ENCODE data around the gene SETX.
"Not testable (repeated sequence)": the region's sequence is repeated elsewhere in the genome, so short reads cannot be mapped to it uniquely, and the experiment has no call there.

Gene SETX

GRCh38 chr9:132354637-132355355 lies at the start of gene SETX:
Gene SETX, minus strand, starts transcription at chr9:132354986. Its CDS starts 5,558 bp downstream, at chr9:132349428.
- DNase-seq, result peak; percentile 92

- DNase-seq, result peak; percentile 5
These were observed 49.6 kb upstream of the SETX start for GRCh38 chr9:132404228-132404881.

- DNase-seq, result peak; percentile 66
These were observed 47.0 kb upstream of the SETX start for GRCh38 chr9:132401824-132402223.

GRCh38 chr9:132395560-132395959 lies 40.8 kb upstream of the SETX start:
- DNase-seq, result no peak

- DNase-seq, result no peak
These were observed 36.7 kb upstream of the SETX start for GRCh38 chr9:132391449-132391848.

GRCh38 chr9:132390966-132391365 lies 36.2 kb upstream of the SETX start:
- DNase-seq, result no peak

GRCh38 chr9:132387133-132387532 lies 32.3 kb upstream of the SETX start:
- DNase-seq, result no peak

GRCh38 chr9:132384376-132384775 lies 29.6 kb upstream of the SETX start:
- no peak for DNase-seq

- no peak for DNase-seq
These were observed 28.7 kb upstream of the SETX start for GRCh38 chr9:132383462-132383883.

- DNase-seq, result no peak
These were observed 27.3 kb upstream of the SETX start for GRCh38 chr9:132381966-132382541.

- DNase-seq, result not testable (repeated sequence)
These were observed 23.6 kb upstream of the SETX start for GRCh38 chr9:132378416-132378815.

- DNase-seq, result not testable (repeated sequence)
These were observed 23.0 kb upstream of the SETX start for GRCh38 chr9:132377769-132378168.

GRCh38 chr9:132372177-132373095 lies 17.6 kb upstream of the SETX start:
- DNase-seq, result no peak

- DNase-seq, result no peak
These were observed 15.8 kb upstream of the SETX start for GRCh38 chr9:132370592-132370991.

GRCh38 chr9:132369421-132369820 lies 14.6 kb upstream of the SETX start:
- DNase-seq, result no peak

GRCh38 chr9:132367613-132368313 lies 13.0 kb upstream of the SETX start:
- DNase-seq, result no peak

GRCh38 chr9:132366481-132366880 lies 11.7 kb upstream of the SETX start:
- no peak for DNase-seq

GRCh38 chr9:132365986-132366385 lies 11.2 kb upstream of the SETX start:
- no peak for DNase-seq

- no peak for DNase-seq
These were observed 9.3 kb upstream of the SETX start for GRCh38 chr9:132364068-132364467.

GRCh38 chr9:132357764-132358163 lies 3.0 kb upstream of the SETX start:
- DNase-seq, result no peak

- DNase-seq, result no peak
These were observed 1.6 kb upstream of the SETX start for GRCh38 chr9:132356324-132356924.
